Measurements from ENCODE around the gene KREMEN2. TPM values are rescaled to one million over a fixed set of nuclear protein-coding genes. Genes with fewer than 3 reads are reported as not detected.

The KREMEN2 gene
- total and polyA plus RNA-seq, 2 of the 13 experiments (the other 11 are each of a cell fraction or from before 2014, with no cell fraction given) = 0.48 to 1.2 TPM

- TF ChIP-seq ZBTB40 (IDR thresholded peaks at IDR 0.05) (no peak), ZBTB40 (CRISPR knock-in tag; IDR thresholded peaks at IDR 0.05) (0 out of 2 replicates have a peak, but pooled peaks have one; percentile 11), MED13 (CRISPR knock-in tag; IDR thresholded peaks at IDR 0.05) (no peak), BORCS8-MEF2B (CRISPR knock-in tag; IDR thresholded peaks at IDR 0.05) (no peak)
Measured at GRCh38 chr16:3012246-3012645, 48.2 kb downstream of the KREMEN2 start (continued).

All from HepG2 (cell line).